Central memory CD8-positive, alpha-beta T cell (primary cell): Measurements from ENCODE around the gene ZNF283.
A peak's percentile ranks its signal among the peaks of the same experiment; 100 is the strongest.

Source experiments
- ATAC-seq: fragments of 150-1000 bp; cut with Tn5 transposase; replicated peaks from 2 replicates; pipeline ENCODE4 v1.10.0; 2022; ENCODE audit warnings: mild to moderate bottlenecking, moderate FRiP score, moderate number of reproducible peaks; ENCODE audit not compliant: poor library complexity, severe bottlenecking; ENCODE audit errors: extremely low read depth
- DNase-seq, 2 donors: peaks; one replicate each; pipeline ENCODE4 v3.0.0; 2021; ENCODE audit warnings: low spot score in 2 of 2
- H3K27ac Mint-ChIP-seq: one replicate; pipeline ENCODE4 v1.8.0; 2022; ENCODE audit warnings: low read depth, mild to moderate bottlenecking, moderate library complexity, mixed read lengths
- H3K27me3 Mint-ChIP-seq: one replicate; pipeline ENCODE4 v1.8.0; 2022; ENCODE audit warnings: mixed read lengths
- H3K36me3 Mint-ChIP-seq: one replicate; pipeline ENCODE4 v1.8.0; 2022; ENCODE audit warnings: mild to moderate bottlenecking, moderate library complexity, mixed read lengths; ENCODE audit not compliant: insufficient read depth
- H3K4me1 Mint-ChIP-seq: one replicate; pipeline ENCODE4 v1.8.0; 2022; ENCODE audit warnings: mixed read lengths
- H3K4me3 Mint-ChIP-seq: one replicate; pipeline ENCODE4 v1.8.0; 2022; ENCODE audit warnings: mild to moderate bottlenecking, moderate library complexity, mixed read lengths
- H3K9me3 Mint-ChIP-seq: one replicate; pipeline ENCODE4 v1.8.0; 2022; ENCODE audit warnings: mixed read lengths

ZNF283 gene

DNA sequence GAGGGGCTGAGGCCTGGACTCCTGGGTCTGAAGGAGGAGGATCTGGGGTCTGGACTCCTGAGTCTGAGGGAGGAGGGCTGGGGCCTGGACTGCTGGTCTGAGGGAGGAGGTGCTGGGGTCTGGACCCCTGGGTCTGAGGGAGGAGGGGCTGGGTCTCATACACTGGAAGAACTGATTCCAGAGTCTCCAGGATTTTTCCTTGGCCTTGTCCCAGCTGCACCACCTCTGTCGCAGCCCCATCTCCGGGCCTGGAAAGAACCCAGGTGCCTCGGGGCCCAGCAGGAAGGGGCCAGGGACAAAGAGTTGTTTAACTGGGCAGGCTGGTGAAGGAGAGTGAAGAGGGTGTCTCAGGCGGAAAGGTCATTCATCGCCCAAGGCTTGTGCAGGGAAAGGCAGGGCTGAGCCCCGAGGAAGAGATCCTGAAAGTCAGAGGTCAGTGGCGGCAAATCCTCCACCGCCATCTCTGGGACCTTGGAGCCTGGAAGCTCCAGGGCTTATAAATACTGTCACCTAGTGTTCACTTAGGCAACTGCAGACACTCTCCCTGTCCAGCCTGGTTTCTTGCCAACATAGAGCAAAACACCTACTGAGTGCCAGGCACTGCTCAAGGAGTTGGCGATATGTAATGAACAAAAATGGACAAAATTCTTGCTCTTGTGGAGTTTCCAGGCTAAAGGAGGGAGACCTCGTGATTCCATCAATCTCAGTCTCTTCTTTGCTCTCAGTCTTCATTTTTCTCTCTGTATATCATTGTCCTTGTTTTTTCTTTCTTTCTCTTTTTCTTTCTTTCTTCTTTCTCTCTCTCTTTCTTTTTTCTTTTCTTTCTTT is 41.9 kb upstream of the ZNF283 start:
- ATAC-seq = no peak
- H3K27ac Mint-ChIP-seq = no peak overlapping the region
- H3K36me3 Mint-ChIP-seq = peaks cover 6% of the 10 kb centered on the region
- no peak overlapping the region for H3K4me3 Mint-ChIP-seq
- peaks cover 41% of the 10 kb centered on the region for H3K4me1 Mint-ChIP-seq
- no peaks in the 10 kb centered on the region for H3K9me3 Mint-ChIP-seq
- peaks cover 21% of the 10 kb centered on the region for H3K27me3 Mint-ChIP-seq
- peak; percentile 32 to 41 for DNase-seq

DNA sequence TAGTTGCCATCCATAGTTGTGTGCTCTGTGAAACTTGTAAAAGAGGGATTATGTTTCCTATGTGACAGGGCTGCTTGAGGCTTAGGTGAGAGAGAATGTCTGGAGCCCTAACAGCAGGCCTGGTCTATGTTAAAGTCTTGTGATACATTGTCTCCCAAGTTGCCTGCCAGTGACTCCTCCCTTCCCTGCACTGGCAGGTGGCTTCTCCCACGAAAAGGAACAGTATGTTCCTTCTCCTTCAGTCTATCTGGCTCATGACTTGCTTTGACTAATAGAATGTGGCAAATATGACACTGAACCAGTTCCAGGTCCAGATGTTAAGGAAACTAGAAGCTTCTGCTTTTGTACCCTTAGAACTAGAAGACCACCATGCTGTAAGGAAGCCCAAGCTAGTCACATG is 40.5 kb upstream of the ZNF283 start:
- H3K36me3 Mint-ChIP-seq = peaks cover 6% of the 10 kb centered on the region
- no peak for ATAC-seq
- H3K4me3 Mint-ChIP-seq = no peak overlapping the region
- H3K27ac Mint-ChIP-seq = no peak overlapping the region
- peaks cover 21% of the 10 kb centered on the region for H3K27me3 Mint-ChIP-seq
- no peak for DNase-seq
- H3K4me1 Mint-ChIP-seq = peaks cover 30% of the 10 kb centered on the region
- H3K9me3 Mint-ChIP-seq = no peaks in the 10 kb centered on the region

DNA sequence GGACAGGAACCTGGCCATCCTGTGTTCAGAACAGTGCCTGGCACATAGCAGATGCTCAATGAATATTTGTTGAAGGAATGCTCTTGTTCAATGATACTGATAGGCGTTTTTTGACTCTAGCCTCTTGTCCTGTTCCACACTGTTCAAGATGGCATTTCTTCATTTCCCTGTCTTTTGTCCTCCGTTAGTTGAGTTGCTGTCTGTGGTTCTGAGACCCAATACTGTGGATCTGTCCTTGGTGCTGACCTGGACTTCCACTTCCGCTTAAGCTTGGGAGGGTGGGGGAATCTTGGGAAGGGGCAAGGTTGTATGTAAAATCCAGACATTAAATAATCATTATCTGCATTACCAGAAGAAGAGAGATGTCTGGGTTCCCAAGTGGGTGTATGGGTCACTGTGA is 38.1 kb upstream of the ZNF283 start:
- no peak overlapping the region for H3K27ac Mint-ChIP-seq
- DNase-seq = no peak
- H3K4me3 Mint-ChIP-seq = no peak overlapping the region
- no peak for ATAC-seq
- peaks cover 21% of the 10 kb centered on the region for H3K27me3 Mint-ChIP-seq
- H3K9me3 Mint-ChIP-seq = no peaks in the 10 kb centered on the region
- H3K36me3 Mint-ChIP-seq = peaks cover 6% of the 10 kb centered on the region
- peaks cover 11% of the 10 kb centered on the region for H3K4me1 Mint-ChIP-seq

DNA sequence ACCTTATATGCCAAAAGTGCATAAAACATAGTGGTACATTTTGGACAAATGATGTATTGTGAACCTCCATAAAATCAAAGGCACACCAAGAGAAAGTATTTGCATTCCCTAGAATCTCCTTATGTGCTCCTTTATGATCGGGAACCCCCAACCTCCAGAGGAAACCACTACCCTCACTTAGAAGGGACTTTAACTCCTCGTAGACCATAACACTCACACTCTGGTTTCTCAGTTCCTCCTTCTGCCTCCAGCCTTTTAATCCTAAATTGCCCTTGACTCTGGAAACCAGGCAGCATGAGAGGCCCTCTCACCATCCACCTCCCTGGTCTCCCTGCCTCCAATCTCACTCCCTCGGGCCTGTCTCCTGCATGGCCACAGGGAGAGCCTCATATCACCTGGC is 36.5 kb upstream of the ZNF283 start:
- Mint-ChIP-seq H3K4me3 (no peak overlapping the region), H3K4me1 (no peaks in the 10 kb centered on the region)
- ATAC-seq = no peak

DNA sequence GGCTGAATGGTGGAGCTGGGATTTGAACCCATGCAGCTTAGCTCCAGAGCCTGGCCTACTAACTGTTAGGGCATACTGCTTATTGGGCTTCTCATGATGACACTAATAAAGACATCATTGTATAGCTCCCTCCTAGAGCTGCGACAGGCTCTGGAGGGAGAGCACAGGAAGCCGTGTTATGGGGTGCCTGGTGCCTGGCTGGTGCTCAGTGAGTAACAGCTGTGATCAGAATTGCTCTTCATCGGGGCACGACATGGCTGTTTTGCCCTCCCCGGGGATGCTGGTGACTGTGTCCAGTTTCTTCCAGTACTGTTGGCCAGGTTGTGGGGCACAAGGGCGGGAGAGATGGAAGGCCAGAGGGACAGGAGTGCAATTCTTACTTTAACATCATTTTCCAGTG is 30.0 kb upstream of the ZNF283 start:
- DNase-seq (no peak), ATAC-seq (no peak)
- Mint-ChIP-seq H3K27ac (peak overlapping the region; percentile 18), H3K4me3 (peak overlapping the region; percentile 72), H3K27me3 (peaks cover 20% of the 10 kb centered on the region), H3K4me1 (peaks cover 21% of the 10 kb centered on the region), H3K36me3 (peaks cover 3% of the 10 kb centered on the region), H3K9me3 (no peaks in the 10 kb centered on the region)

More for the DNA sequence above, 36.5 kb upstream of the ZNF283 start:
- Mint-ChIP-seq H3K27me3 (peaks cover 20% of the 10 kb centered on the region), H3K9me3 (no peaks in the 10 kb centered on the region), H3K36me3 (peaks cover 6% of the 10 kb centered on the region), H3K27ac (no peak overlapping the region)
- no peak for DNase-seq

DNA sequence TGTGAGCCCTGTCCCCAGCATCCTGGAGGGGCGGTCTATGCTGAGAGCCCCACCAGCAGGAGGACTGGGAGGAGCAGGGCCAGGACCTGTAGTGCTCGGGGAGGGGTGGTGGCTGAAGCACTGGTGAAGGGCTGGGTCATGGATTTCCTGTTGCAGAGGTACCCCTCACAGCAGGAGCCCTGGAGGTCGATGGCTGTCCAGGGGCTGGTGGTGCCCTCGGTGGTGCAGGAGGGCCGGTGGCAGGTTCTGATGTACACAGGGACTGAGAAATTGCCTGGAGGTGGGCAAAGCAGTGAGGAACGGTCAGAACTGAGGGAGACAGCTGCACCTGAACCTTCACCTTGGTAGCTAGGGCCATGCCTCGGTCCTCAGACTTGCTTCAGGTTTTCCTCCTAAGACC is 29.6 kb upstream of the ZNF283 start:
- H3K36me3 Mint-ChIP-seq = peaks cover 3% of the 10 kb centered on the region

DNA sequence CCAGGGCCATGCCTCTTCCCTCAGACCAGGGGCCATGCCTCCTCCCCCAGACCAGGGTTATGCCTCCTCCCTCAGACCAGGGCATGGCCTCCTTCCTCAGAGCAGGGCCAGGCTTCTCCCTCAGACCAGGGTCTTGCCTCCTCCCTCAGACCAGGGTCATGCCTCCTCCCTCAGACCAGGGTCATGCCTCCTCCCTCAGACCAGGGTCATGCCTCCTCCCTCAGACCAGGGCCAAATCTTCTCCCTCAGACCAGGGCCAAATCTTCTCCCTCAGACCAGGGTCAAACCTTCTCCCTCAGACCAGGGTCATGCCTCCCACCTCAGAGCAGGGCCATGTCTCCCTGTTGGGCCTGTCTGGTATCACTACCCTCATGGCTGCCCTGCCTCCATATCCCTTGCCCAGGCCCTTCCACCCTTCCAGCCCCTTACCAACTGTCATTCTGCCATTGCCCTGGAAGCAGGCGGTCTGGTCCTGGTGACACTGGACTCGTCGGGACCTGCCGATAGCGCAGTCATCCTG is 29.0 kb upstream of the ZNF283 start:
- peaks cover 20% of the 10 kb centered on the region for H3K27me3 Mint-ChIP-seq

More for the DNA sequence above, 29.6 kb upstream of the ZNF283 start:
- Mint-ChIP-seq H3K4me3 (peak overlapping the region; percentile 72), H3K4me1 (peaks cover 21% of the 10 kb centered on the region), H3K27ac (peak overlapping the region; percentile 18), H3K27me3 (peaks cover 20% of the 10 kb centered on the region), H3K9me3 (no peaks in the 10 kb centered on the region)
- no peak for ATAC-seq
- no peak for DNase-seq

DNA sequence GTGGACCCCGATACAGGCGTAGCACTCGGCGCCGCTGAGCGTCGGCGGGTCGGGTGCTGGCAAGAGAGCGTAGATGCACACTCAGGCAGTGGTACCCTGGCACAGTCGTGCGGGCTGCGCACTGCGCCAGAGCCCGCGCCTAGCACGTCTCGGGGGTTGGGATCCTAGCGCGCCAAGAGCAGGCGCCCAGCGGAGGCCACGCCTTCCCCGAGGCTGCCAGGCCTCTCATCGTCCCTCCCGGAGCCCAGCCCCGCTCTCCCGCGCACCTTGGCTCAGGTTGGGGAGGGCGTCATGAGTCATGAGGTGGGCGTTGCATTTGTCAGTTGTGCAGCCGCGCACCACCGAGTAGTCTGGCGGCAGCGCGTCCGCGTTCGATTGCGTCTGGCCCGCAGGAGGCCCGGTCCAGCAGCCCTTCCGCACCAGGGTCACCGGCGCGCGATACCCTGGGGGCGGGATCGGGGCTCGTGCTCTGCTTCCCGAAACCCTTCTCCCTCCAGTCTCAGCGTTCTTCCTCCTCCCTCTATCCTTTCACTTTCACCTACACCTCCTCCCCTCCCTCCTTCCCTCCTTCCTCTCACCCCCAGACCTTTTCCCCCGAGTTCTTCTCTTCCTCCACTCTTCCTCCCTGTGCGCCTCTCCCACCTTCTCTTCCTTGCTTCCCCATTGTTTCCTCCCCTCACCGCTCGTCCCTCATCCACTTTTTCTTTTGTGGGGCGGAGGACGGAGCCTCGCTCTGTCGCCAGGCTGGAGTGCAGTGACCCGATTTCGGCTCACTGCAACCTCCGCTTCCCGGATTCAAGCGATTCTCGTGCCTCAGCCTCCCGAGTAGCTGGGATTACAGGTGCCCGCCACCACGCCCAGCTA is 28.3 kb upstream of the ZNF283 start:
- Mint-ChIP-seq H3K27me3 (peaks cover 13% of the 10 kb centered on the region), H3K4me1 (peaks cover 21% of the 10 kb centered on the region), H3K36me3 (peaks cover 3% of the 10 kb centered on the region), H3K4me3 (peak overlapping the region; percentile 77), H3K27ac (peak overlapping the region; percentile 67), H3K9me3 (no peaks in the 10 kb centered on the region)
- DNase-seq (peak in 1 of 2 donors; percentile 28), ATAC-seq (peak; percentile 80)

More for the DNA sequence above, 29.0 kb upstream of the ZNF283 start:
- ATAC-seq (no peak), DNase-seq (no peak)
- Mint-ChIP-seq H3K4me1 (peaks cover 21% of the 10 kb centered on the region), H3K27ac (no peak overlapping the region), H3K9me3 (no peaks in the 10 kb centered on the region), H3K4me3 (peak overlapping the region; percentile 77), H3K36me3 (peaks cover 3% of the 10 kb centered on the region)

DNA sequence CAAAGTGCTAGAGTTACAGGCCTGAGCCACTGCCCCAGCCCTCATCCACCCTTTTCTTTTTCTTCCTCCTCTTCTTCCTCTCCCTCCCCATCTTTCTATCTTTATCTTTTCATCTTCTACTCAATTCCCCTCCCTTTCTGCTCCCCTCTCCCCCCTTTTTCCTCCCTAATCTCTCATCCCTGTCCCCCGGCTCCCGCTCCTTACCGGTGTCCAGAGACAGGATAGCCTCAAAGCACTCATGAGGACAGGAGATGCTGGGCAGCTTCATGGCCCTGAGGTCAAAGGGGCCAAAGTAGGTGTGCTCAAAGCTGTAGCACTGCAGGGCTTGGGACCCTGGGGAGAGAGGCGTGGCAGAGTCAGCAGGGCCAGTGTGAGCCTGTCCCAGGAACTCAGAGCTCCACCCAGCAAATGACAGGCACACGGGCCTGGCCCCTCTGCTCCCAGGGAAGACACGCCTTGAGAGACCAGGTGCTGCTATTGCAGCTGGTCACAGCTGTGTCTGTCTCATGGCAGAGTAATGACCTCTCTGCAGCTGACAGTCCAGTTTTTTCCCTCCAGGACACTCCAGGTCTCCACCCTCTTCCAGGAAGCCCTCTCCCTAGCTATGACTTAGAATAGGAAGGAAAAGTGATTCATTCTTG is 27.5 kb upstream of the ZNF283 start:
- no peaks in the 10 kb centered on the region for H3K9me3 Mint-ChIP-seq
- H3K4me1 Mint-ChIP-seq = peaks cover 21% of the 10 kb centered on the region
- H3K27me3 Mint-ChIP-seq = peaks cover 10% of the 10 kb centered on the region
- peak overlapping the region; percentile 67 for H3K27ac Mint-ChIP-seq
- peak overlapping the region; percentile 77 for H3K4me3 Mint-ChIP-seq
- H3K36me3 Mint-ChIP-seq = peaks cover 3% of the 10 kb centered on the region
- ATAC-seq (no peak), DNase-seq (no peak)

DNA sequence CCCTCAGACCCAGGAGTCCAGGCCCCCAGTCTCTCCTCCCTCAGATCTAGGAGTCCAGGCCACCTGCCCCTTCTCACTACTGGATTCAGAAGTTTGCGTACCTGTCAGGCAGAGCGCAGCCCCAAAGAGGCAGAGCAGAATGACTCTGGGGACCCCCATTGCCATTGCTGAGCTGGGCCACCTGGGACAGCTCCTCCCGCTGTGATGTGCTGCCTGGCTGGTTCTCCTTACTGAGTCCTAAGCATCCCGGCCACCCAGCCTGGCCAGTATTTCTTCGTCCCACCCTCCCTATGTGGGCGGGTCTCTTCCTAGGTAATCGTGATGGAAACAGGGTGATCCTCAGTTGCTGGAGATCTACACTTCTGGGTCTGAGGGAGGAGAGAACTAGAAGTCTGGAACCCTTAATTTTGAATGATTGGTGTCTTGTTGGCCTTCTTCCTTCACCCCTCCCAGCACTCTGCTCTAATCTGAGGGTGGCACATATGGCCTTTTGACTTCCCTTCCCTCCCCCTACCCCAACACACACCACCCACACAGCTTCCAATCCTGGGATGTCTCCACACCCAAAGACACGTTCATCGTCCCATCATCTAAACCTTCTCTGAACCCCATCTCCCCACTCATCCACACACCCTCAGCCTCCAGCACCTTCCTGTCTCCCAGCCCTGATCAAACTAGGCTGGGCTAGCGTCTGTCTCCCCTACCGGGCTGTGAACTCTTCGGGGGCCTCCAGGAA is 24.7 kb upstream of the ZNF283 start, which contains the start of gene LYPD5:
Gene LYPD5 (minus strand): TSS at position 232 of the 736 bp plus-strand sequence. CDS start 67 bp downstream, at position 165.
- H3K4me3 Mint-ChIP-seq = no peak within 1 kb of the TSS
- H3K27ac Mint-ChIP-seq = no peak within 1 kb of the TSS

DNA sequence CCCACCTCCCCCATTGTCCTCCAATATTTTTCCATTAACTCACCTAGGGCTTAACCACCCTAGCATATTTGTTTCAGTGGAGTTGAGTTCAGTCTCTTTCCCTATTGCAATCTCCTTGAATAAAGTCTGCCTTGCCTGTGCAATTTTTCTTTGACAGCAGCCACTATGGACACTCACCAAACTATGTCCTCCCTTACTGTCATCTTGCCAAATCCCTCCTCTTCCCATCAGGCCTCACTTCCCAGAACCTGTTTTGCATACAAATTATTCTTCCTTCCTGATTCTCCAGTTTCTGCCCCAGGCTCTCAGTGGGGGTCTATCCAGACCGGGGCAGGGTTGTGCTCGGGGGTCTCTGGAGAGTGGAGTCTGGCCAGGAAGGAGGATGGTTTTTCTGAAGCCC is 22.7 kb upstream of the ZNF283 start:
- H3K27me3 Mint-ChIP-seq = peaks cover 28% of the 10 kb centered on the region
- H3K9me3 Mint-ChIP-seq = no peaks in the 10 kb centered on the region
- H3K4me3 Mint-ChIP-seq = no peak overlapping the region

More for the DNA sequence above, 24.7 kb upstream of the ZNF283 start, which contains the start of gene LYPD5:
- ATAC-seq (no peak), DNase-seq (no peak)
- Mint-ChIP-seq H3K4me1 (peaks cover 16% of the 10 kb centered on the region), H3K36me3 (peaks cover 3% of the 10 kb centered on the region), H3K9me3 (no peaks in the 10 kb centered on the region), H3K27me3 (peaks cover 18% of the 10 kb centered on the region)

More for the DNA sequence above, 22.7 kb upstream of the ZNF283 start:
- peaks cover under 1% of the 10 kb centered on the region for H3K4me1 Mint-ChIP-seq
- no peak for ATAC-seq
- DNase-seq = no peak
- peaks cover 1% of the 10 kb centered on the region for H3K36me3 Mint-ChIP-seq
- no peak overlapping the region for H3K27ac Mint-ChIP-seq
